ENCODE measurements around the gene PKDCC.

PKDCC gene, protein sequence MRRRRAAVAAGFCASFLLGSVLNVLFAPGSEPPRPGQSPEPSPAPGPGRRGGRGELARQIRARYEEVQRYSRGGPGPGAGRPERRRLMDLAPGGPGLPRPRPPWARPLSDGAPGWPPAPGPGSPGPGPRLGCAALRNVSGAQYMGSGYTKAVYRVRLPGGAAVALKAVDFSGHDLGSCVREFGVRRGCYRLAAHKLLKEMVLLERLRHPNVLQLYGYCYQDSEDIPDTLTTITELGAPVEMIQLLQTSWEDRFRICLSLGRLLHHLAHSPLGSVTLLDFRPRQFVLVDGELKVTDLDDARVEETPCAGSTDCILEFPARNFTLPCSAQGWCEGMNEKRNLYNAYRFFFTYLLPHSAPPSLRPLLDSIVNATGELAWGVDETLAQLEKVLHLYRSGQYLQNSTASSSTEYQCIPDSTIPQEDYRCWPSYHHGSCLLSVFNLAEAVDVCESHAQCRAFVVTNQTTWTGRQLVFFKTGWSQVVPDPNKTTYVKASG

DNA sequence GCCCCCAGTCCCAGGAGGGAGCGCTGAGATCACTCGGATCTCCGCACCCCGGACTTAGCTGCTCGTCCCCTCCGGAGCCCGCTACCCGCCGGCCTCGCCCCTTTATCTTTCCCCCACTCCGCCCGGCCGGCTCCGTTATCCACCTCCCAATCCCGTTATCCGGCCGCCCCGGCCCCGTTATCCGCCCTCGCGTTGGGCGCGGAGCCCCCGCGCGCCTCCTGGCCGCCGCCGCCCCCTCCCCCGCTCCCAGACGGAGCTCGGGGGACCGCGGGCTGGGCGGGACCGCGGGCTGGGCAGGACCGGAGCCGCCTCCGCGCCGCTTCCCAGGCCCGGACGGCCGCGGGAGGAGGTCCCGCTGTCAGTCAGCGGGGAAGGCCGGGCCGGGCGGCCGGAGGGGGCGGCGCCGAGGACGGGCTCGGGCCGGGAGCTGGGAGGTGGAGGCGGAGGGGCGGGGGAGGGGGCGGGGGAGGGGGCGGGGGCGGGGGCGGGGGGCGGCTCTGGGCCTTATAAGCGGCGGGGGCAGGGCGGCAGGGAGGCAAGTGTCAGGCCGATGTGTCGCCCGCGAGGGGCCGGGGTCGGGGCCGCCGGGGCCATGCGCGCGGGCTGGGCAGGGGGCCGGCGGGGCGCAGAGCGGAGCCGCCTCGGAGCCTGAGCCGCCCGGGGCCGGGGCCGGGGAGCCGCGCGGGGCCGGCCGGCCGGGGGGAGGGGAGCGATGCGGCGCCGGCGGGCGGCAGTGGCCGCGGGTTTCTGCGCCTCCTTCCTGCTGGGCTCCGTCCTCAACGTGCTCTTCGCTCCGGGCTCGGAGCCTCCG, at the start of gene PKDCC:
Gene PKDCC (plus strand): TSS at position 534 of the 811 bp plus-strand sequence. CDS start 179 bp downstream, at position 713.
- peak; percentile 5 to 36 for DNase-seq

DNA sequence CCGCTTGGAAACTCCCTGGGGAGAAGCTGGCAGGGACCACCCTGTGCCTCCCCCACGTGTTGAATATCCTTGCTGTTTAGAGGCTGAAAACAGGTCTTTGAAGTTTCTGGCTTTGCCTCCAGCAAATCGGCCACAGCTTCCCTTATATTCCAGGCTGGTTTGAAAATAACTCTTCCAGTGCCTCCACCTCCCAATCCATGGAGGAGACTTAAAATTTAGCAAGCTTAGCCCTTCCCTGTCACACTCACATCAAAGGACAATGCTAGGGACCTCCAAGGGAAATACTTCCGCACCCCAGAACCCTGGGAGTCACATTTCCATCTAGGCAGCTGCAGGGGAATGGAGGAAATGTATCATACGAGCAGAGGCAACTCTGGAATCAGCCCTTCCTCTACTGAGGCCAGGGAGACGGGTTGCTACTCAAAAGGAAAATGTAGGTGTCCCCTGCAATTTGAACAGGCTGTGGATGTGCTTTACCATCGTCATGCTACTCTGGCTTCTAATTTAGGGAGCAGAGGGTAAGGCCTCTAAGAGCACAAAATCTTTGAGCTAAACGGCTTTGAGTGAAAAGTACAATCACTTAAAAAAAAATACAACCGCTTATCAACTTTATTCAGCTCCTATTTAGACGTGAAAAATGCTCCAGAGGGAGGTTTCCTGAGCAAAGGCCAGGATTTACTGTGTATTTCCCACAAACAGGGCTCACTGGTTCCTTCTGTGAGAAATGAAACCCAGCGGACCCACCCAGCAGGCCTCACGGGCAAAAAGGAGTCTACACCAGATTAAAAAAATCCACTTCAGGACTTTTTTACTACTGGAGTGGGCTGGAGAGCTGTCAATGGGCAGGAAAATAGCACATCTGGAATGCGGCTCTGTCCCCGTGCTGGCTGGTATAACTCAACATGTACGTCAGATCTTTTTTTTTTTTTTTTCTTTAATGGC, 49.4 kb upstream of the PKDCC start:
- no peak for DNase-seq

DNA sequence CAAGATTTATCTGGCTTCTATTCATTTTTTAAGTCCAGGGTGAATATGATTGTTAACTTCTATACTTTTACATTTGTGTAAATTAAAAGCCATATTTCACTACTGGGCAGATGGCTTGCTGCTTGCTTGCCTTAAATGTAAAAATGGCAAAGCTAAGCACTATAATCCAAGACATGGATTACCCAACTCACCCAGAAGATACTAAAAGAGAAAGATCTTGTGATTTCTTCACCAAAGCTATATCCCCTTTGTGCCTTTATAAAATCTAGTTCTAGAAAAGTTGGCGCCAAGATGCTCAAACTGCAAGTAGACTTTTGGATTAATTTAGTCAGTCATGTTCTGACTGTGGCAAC, 48.7 kb upstream of the PKDCC start:
- DNase-seq = no peak

DNA sequence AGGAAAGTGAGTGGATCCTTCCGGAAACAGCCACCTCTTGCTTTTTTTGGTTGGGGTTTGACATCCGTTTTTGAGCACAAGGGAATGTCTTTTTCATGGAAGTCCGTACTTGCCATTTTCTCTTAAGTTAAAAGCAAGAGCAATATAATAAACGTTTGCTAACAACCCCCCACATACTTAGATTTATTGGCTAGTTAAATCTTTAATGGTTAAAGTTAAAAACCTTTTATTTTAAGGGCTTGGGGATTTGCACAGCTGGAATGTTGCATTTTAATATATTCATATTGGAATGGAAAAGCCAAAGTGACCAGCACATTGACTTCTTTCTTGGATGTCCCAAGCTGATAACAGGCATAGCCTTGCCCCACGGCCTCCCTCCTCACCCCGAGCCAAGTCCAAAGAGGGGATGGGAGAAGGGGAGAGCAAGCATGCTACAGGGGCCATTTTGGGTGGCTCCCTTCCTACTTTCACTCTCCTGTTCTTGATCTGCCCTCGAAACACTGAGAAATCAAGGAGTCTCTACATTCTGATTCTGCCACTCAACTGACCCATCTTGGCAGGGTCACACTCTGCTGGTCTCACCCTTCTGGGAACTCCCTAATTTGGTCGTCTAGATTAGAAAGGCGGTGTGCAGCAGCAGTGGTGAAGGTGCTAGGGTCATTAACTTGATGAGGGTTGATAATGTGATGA, 48.1 kb upstream of the PKDCC start:
- no peak for DNase-seq

DNA sequence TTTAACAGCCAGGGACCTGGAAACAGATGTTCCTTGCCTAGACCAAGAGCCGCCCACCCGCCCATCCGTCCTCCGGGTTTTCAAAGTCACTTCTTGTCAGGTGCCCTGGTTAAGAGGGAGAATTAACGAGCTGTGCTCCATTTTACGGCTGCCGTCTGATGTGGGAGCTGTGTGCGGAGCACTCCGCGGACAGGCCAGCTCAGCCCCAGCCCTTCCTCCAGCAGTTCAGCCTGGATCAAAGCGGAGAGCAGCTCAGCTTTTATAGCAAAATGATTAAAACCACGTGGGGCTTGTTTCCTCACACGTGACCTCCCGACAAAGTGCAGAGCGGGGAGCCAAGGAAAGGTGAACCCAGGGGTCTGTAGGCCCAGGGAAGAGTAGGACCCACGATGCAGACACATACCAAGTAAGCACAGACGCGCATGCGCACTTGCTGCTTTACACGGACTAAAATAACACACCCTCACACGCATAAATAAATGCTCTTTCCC, 46.1 kb upstream of the PKDCC start:
- DNase-seq = no peak

DNA sequence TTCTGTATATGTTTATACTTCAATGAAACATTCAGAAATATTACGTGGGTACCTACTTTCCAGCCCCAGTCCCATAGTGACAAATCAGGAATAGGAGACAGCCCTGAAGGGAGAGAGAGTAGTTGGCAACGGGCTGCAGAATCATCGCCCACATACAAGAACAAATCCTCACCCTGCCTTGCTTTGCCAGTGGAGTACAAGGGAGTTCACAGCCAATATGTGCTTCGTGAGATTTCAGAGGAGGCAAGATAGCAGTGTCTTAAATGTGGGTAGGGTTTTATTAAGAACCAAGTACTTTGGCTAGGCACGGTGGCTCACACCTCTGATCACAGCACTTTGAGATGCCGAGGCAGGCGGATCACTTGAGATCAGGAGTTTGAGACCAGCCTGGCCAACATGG, 40.3 kb upstream of the PKDCC start:
- no peak for DNase-seq

DNA sequence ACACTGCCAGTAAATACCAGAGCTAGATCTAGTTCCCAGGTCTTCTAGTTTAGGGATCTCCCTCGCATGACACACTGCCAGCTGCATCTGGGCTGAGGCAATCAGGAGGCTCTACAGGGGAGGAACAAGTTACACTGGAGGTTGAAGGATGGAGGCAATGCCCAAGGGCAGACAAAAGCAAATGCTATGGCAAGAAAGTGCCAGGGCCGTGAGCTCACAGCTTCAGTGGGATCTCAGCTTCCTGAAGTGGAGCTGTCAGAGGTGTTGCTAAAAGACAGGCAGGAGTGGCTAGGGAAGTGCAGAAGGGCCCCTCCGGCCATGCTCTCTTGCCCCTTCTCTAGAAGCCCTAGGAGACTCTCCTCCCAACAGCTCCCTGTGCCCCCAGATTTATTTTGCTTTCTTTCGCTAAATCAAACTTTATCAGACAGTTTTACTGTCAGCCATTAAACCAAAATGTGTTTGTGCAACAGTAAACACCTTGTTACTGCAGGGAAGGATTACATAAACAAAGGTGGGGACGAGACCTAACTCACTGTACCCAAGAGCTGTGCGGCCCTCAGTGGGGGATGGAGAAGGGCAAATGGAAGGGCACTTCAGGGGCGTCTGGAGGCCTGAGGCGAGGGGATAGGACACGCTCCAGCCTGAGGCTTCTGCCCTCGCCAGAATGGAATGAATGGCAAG, 39.4 kb upstream of the PKDCC start:
- DNase-seq = no peak

DNA sequence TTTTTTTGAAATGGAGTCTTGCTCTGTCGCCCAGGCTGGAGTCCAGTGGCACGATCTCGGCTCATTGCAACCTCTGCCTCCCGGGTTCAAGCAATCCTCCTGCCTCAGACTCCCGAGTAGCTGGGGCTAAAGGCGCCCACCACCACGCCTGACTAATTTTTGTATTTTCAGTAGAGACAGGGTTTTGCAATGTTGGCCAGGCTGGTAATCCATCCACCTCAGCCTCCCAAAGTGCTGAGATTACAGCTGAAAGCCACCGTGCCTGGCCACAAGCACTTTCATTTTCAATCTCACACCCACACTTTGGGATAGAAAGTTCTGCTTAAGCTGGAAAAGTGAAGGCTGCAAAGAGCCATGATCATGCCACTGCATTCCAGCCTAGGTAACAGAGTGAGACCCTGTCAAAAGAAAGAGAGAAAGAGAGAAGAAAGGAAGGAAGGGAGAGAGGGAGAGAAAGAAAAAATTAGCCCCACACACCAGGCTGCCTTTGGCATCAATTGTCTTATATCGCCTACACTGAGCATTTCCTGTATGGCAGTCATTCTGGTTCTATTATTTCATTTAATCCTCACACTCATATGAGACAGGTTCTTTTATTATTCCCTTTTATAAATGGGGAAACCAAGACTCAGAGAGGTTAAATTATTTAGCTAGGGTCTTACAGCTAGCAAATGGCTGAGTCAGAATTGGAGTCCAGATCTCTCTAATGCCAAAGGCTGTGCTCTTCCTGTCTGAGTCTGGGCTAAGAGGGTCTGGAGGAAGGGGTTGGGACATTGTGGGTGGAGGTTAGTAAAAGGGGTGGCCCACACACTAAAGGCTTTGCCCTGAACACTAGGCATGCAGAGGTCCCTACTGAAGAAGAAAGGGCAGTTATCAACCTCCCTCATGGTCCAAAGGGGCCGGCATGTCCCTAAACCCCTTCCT, 37.9 kb upstream of the PKDCC start:
- no peak for DNase-seq

DNA sequence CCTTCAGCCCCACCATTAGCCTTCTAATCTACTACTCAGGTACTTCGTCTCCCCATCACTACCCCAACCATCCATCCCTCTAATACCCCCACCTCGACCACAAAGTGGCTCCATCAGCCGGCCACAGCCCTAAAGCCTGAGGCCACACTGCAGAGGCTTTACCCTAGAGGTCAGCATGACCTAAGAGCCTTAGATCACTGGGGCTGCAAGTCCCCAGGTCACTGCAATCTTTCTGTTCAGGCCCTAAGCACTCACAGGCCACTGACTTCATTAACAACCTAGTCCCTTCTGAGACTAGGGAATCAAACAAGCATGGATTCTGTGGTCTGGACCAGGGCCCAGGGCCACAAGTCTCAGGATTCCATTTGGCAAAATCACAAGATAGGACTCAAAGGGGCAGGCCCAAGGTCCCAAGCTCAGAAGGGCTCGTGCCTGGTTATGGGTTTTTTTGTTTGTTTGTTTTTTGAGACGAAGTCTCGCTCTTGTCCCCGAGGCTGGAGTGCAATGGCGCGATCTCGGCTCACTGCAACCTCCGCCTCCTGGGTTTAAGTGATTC, 37.0 kb upstream of the PKDCC start:
- DNase-seq = no peak

DNA sequence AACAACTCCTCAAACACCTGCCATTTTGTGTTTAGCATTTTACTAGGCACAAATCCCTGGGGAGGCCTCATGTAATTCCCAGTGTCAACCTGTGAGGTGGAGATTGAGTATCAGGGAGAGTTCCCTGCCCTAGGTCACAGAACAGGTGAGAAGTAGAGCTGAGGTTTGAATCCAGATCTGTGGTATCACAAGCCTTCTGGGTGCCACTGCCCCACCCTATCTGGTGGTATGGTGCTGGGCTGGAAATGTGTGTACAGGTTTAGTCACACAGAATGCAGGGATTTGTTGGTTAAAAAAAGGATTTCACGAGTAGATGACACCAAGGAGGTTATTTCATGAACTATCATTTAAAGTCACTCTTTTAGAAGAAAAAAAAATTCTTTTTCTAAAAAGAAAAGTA, 35.7 kb upstream of the PKDCC start:
- DNase-seq = no peak

DNA sequence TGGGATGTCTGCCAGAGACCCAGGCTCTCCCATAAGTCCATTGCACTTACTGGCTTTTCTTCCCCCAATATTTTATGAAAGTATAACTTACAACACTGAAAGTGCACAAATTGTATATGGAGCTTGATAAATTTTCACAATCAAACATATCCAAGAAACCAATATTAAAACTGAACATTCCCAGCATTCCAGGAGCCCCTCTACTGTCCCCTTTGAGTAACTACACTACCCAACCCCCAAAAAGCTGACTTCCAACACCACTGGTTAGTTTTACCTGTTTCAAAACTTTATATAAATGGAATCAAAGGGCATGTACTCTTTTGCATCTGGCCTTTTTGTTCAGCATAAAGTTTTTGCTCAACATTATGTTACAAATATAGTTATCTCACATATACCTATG, 35.2 kb upstream of the PKDCC start:
- no peak for DNase-seq

DNA sequence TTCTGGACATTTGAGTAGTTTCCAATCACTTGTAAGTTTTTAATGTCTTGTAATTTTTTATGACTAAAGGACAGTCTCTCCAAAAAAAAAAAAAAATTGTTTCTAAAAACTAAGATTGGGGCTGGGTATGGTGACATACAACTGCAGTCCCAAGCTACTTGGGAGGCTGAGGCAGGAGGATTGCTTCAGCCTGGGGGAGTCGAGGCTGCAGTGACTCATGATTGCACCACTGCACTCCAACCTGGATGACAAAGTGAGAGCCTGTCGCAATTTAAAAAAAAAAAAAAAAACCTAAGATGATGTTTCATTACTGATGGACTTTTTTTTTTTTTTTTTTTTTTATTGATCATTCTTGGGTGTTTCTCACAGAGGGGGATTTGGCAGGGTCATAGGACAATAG, 34.4 kb upstream of the PKDCC start:
- no peak for DNase-seq

DNA sequence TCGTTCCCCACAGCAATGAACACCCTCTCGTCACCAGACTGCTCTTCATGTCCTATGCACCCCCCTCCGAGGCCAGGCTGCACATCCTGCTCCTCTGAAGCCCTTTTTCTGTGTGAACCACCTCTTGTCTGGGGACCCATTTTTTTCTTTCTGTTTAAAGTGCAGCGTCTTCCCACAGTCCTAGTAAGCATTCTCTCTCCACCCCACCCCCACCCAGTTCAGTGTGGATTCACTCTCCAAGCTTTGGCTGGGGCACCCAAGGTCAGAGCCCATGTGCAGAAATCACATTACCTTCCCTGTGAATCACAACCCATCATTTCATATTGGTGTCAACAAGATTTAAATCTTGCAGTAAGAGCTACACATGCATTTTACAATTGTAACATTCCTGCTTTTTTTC, 26.4 kb upstream of the PKDCC start:
- DNase-seq = no peak

DNA sequence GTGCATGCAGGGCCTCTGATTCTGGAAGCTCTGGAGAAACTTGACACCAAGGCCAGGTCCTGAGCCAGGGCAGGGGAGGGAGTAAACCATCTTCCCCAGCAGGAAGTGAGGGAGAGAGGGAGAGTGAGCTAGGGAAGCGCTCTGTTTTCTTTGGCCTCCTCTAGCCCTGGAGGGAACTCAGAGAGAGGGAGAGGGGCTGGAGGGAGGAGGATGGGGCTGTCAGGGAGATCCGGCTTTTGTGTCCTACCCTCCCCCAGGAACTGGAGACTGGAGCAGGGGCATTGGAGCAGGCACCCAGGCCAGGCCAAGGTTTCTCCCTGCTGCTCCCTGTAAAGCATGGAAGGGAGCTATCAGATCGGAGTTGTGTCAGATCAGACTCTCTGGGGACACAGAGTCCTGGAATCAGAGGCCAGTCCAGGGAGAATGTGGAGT, 22.7 kb upstream of the PKDCC start:
- DNase-seq = peak in 1 of 2 experiments; percentile 28

DNA sequence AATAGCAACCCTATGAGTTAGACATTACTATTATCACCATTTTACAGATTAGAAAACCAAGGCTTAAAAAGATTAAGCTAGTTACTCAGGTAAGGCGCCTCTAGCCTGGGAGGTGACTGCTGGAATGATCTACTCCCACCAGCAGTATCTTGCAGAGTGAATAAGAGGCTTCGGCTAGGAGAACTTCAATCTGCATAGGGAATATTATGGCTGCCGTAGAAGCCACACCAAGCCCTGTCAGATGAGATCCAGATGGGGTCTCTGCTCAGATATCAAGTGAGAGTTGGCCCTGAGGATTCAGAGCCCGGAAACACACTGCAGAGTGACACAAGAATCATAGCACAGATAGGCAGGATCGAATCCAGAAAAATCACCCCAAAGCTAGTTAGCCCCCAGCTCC, 21.5 kb upstream of the PKDCC start:
- DNase-seq = no peak

DNA sequence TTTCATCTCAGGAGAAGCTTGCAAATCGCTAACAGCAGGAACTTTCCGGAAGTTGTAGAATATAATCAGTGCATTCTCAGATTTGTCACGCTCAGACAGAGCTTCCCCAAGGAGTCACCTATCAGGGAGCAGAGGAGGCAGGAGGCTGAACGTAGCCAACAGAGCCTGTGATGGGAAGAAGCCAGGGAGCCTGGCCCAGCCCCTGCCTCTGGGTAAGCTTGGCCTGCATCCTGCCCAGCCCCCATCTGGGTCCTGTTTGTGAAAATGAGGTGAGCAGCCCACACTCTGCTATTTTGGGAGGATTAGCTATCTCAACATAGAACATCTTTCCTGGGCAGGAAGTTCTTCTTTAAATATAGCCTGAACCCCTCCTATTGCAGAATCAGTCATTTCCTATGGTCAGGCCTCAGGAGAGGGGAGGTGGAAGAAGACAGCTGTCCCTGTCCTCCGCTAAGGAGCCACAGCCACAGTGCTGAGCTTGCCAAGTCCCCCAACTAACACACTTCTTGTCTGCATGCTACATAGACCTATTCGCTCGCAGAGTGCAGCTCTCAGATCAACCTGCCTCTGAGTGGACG, 19.2 kb upstream of the PKDCC start:
- peak; percentile 64 to 74 for DNase-seq

DNA sequence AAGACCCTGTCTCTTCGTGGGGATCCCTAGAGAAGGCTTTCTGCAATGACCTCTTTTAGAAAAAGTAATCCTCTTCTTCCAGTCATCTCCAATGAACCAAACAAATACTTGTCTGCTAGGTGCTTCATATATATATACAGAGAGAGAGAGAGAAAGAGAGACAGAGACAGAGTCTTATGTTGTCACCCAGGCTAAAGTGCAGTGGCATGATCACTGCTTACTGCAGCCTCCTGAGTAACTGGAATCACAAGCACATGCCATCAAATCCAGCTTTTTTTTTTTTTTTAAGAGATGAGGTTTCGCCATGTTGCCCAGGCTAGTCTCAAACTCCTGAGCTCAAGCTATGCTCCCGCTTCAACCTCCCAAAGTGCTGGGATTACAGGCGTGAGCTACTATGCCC, 18.6 kb upstream of the PKDCC start:
- DNase-seq = no peak

DNA sequence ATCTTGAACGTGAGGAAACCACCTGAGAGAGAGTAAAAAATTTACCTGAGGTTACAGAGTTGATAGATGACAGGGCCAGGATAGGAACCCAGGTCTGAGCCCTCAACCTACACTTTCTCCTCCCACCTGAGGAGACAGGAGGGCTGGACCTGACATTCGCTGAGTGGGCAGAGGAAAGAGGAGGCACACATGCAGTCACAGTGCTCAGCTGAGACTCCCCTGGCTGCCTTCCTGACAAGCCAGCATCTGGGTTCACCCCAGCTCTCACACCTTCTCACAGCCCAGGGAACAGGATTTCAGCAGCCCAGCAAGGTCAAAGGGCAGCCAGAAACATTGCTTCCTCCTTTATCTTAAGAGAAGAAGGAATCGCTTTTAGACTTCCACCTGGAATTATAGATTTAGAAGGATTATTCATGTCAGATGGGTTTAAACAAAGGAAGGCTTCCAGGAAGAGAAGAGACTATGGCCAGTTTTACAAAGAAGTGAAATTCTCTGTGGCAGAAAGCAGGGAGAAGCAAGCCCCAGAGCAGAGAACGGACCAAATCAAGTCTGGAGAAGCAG, 18.1 kb upstream of the PKDCC start:
- DNase-seq = no peak

DNA sequence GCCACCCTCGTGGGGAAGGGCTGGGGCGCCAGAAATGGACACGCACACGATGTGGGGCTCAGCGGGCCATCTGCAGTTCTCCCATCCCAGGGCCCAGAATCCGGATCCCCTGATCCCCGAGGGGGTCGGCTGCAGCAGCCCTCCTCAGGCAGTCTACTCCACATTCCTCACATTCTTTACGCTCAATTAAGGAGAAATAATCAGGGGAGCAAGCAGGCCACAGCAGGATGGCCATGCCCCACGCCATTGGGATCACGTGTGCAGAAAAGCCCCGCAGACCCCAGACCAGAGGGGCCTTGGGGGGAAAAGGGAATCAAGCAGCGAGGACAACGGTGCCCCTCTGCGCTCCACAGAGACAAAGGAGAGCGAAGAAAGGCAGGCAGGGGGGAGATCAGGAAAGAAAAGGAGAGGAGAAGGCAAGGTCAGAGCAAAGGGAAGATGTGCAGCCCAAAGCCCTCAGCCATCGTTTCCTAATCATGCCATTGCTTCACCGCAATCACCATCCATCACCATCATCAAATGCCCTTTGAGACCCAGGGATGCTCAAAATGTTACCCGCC, 17.5 kb upstream of the PKDCC start:
- no peak for DNase-seq
